Activated T-cell treated with anti-CD3 and anti-CD28 coated beads for 4 hours (primary cell): Measurements from ENCODE around the gene NEDD4L.

Experiments used
- DNase-seq: peaks from one replicate; pipeline ENCODE4 v3.0.0-alpha.2; 2020

NEDD4L gene

GRCh38 chr18:58446391-58447060, 402.5 kb downstream of the NEDD4L start:
- no peak for DNase-seq

- DNase-seq, result no peak
These were observed 403.5 kb downstream of the NEDD4L start for GRCh38 chr18:58447402-58448095.

- DNase-seq, result no peak
These were observed 405.4 kb downstream of the NEDD4L start for GRCh38 chr18:58449464-58449863.
